ENCODE measurements around the gene PPRC1.

Gene PPRC1

DNA sequence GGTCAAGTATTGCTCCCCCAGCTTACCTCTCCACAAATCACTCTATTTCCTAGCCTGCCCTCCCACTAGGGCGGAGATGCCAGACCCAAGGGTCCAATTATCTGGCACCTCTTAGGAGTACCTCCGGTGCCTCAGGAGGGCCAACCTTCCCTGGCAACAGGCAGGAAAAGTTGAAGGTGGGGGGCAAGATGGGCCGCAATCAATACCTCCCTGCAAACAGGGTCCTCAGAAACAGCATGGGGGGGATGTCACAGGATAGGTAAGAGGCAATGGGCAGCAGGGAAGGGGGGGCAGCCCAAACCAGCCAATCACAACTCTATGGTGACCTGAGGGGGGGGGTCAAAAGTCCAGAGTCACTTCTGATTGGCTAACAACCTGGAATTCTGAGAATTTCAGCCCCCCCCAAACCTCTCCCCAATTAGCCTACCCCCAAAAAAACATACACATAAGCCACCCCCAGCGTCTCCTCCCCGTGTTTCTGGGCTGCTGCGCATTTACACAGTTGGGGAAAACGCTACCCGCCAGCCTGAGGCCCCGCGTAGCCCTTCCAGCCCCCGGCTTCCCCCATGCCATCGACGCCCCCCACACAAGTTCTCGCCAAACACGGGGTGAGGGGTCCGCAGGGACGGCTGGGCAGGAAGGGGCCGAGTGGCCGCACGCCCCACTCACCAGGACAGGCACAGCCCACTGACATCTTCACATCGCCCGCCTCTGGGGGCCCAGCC is 13.3 kb upstream of the PPRC1 start:
- peak overlapping the region; percentile 25 for H2BK12ac ChIP-seq (ENCODE audit: low read length)
- H4K91ac ChIP-seq (ENCODE audit: low read depth, low read length, poor library complexity): peak overlapping the region; percentile 75
- H3K4me3 ChIP-seq (ENCODE audit: low read length in 2 of 2): peak overlapping the region; percentile 86 to 92
- peak overlapping the region; percentile 97 for H3K14ac ChIP-seq (ENCODE audit: low read length)
- H3K23ac ChIP-seq (ENCODE audit: low read depth, low read length, poor library complexity): peak overlapping the region; percentile 94
- H2AFZ ChIP-seq (ENCODE audit: low read length): peak overlapping the region; percentile 26
- no peaks in the 10 kb centered on the region for H3K9me3 ChIP-seq (replicated peaks in 1 of 2; ENCODE audit: control insufficient read depth in 2 of 2, insufficient read depth in 1 of 2, low read depth in 1 of 2, low read length in 2 of 2)
- peak overlapping the region; percentile 99 for H2BK5ac ChIP-seq (ENCODE audit: low read length)
- peak; percentile 48 for DNase-seq (ENCODE audit: low spot score)
- no peak overlapping the region for H4K8ac ChIP-seq (ENCODE audit: low read depth, low read length)
- peak overlapping the region; percentile 59 for H2AK5ac ChIP-seq (ENCODE audit: low read depth, low read length)
- peak overlapping the region; percentile 98 for H3K27ac ChIP-seq (replicated peaks; ENCODE audit: low read length)
- WGBS, 2 donors (ENCODE audit: extremely low coverage in 2 of 2, insufficient read length in 2 of 2, insufficient replicate concordance in 1 of 2): no CpG with 5 or more reads among the region's 22 CpGs
- peak overlapping the region; percentile 99 for H3K18ac ChIP-seq (ENCODE audit: low read length)
- peak overlapping the region; percentile 98 for H3K4me2 ChIP-seq (ENCODE audit: insufficient read depth, low read length, poor library complexity, severe bottlenecking)
- H3K36me3 ChIP-seq (replicated peaks in 1 of 2; ENCODE audit: control insufficient read depth in 2 of 2, insufficient read depth in 2 of 2, low read length in 2 of 2): no peaks in the 10 kb centered on the region
- peak overlapping the region; percentile 97 for H2BK15ac ChIP-seq (ENCODE audit: low read length)
- peak overlapping the region; percentile 99 for H3K9ac ChIP-seq (ENCODE audit: low read depth, low read length, poor library complexity)
- peak overlapping the region; percentile 84 for H2BK120ac ChIP-seq (ENCODE audit: low read depth, low read length)
- no peaks in the 10 kb centered on the region for H3K27me3 ChIP-seq (ENCODE audit: control insufficient read depth in 3 of 3, insufficient read depth in 3 of 3, low read depth in 1 of 3, low read length in 3 of 3)
- H3K4ac ChIP-seq (ENCODE audit: low read length): no peak overlapping the region
- peaks cover 45 to 54% of the 10 kb centered on the region in 2 donors for H3K4me1 ChIP-seq (ENCODE audit: control insufficient read depth in 2 of 2, insufficient read depth in 1 of 2, low read depth in 1 of 2, low read length in 2 of 2)
- H3K79me1 ChIP-seq (ENCODE audit: low read depth, low read length): peaks cover 6% of the 10 kb centered on the region

DNA sequence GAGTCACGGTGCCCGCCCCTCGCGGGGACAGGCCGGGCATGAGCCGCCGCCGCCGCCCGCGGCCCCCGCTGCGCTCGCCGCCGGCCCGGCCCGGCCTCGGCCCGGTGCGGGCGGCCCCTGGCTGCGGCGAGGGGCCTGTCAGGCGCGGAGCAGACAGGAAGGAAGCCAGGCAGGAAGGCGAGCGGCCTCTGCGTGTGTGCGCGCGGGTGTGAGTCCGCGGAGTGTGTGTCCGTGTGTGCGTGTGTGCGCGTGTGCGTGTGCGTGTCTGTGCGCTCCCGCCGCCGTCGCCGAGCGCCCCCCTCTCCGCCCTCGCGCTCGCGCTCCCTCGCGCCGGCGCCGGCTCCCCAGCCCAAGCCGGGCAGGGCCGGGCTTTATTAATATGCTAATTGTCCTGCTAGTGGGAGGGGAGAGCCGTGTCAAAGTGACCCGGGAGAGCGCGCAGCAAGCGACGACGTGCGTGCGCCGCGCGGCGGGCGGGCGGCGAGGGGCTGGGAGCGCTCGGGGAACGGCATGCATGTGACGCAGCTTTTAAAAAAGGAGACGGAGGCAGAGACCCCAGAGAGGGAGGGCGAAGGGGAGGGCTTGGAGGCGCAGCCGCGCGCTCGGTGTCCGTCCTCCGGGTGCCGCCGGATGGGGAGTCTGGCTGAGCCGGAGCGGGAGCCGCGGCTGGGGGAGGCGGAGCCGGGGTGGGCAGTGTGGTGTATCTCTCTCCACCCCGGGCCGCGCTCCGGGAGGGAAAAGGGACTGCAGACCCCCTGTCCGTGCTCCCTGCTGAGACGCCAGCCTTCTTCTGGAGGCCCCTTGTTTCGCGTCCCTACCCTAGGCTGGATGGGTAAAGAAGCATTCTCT is 12.5 kb upstream of the PPRC1 start, which contains the start of gene LDB1:
LDB1 (minus strand) TSS at position 227 of the 849 bp plus-strand sequence. CDS start 258 bp downstream, outside the sequence.
- Histone ChIP-seq H3K4me2 (ENCODE audit: insufficient read depth, low read length, poor library complexity, severe bottlenecking) (peak within 1 kb of the TSS; percentile 98), H2BK5ac (ENCODE audit: low read length) (peak within 1 kb of the TSS; percentile 99), H3K14ac (ENCODE audit: low read length) (peak within 1 kb of the TSS; percentile 97), H2BK15ac (ENCODE audit: low read length) (peak within 1 kb of the TSS; percentile 97), H3K36me3 (replicated peaks in 1 of 2; ENCODE audit: control insufficient read depth in 2 of 2, insufficient read depth in 2 of 2, low read length in 2 of 2) (no peaks in the 10 kb centered on the region), H3K9me3 (replicated peaks in 1 of 2; ENCODE audit: control insufficient read depth in 2 of 2, insufficient read depth in 1 of 2, low read depth in 1 of 2, low read length in 2 of 2) (no peaks in the 10 kb centered on the region), H3K9ac (ENCODE audit: low read depth, low read length, poor library complexity) (peak within 1 kb of the TSS; percentile 99), H3K4me1 (ENCODE audit: control insufficient read depth in 2 of 2, insufficient read depth in 1 of 2, low read depth in 1 of 2, low read length in 2 of 2) (peaks cover 43 to 50% of the 10 kb centered on the region in 2 donors), H3K27ac (replicated peaks; ENCODE audit: low read length) (peak within 1 kb of the TSS; percentile 98), H3K79me1 (ENCODE audit: low read depth, low read length) (peaks cover 6% of the 10 kb centered on the region), H3K4me3 (ENCODE audit: low read length in 2 of 2) (peak within 1 kb of the TSS; percentile 86 to 92), H3K18ac (ENCODE audit: low read length) (peak within 1 kb of the TSS; percentile 99), H2AK5ac (ENCODE audit: low read depth, low read length) (peak within 1 kb of the TSS; percentile 81), H3K27me3 (ENCODE audit: control insufficient read depth in 3 of 3, insufficient read depth in 3 of 3, low read depth in 1 of 3, low read length in 3 of 3) (no peaks in the 10 kb centered on the region), H3K23ac (ENCODE audit: low read depth, low read length, poor library complexity) (peak within 1 kb of the TSS; percentile 94), H2BK120ac (ENCODE audit: low read depth, low read length) (peak within 1 kb of the TSS; percentile 89), H3K4ac (ENCODE audit: low read length) (no peak within 1 kb of the TSS), H2BK12ac (ENCODE audit: low read length) (peak within 1 kb of the TSS; percentile 25), H4K8ac (ENCODE audit: low read depth, low read length) (no peak within 1 kb of the TSS), H4K91ac (ENCODE audit: low read depth, low read length, poor library complexity) (peak within 1 kb of the TSS; percentile 75), H2AFZ (ENCODE audit: low read length) (peak within 1 kb of the TSS; percentile 89)
- no CpG with 5 or more reads among the region's 104 CpGs for WGBS, 2 donors (ENCODE audit: extremely low coverage in 2 of 2, insufficient read length in 2 of 2, insufficient replicate concordance in 1 of 2)
- peak; percentile 90 for DNase-seq (ENCODE audit: low spot score)

- peak overlapping the region; percentile 97 for H3K18ac ChIP-seq (ENCODE audit: low read length)
These were observed 11.7 kb upstream of the PPRC1 start for GRCh38 chr10:102120991-102121738.

More at GRCh38 chr10:102120991-102121738, 11.7 kb upstream of the PPRC1 start:
- Histone ChIP-seq H4K8ac (ENCODE audit: low read depth, low read length) (no peak overlapping the region), H2BK15ac (ENCODE audit: low read length) (peak overlapping the region; percentile 65), H3K36me3 (replicated peaks in 1 of 2; ENCODE audit: control insufficient read depth in 2 of 2, insufficient read depth in 2 of 2, low read length in 2 of 2) (no peaks in the 10 kb centered on the region), H3K4me3 (ENCODE audit: low read length in 2 of 2) (peak overlapping the region; percentile 86 to 92), H2BK120ac (ENCODE audit: low read depth, low read length) (peak overlapping the region; percentile 89), H3K79me1 (ENCODE audit: low read depth, low read length) (peaks cover 6% of the 10 kb centered on the region), H2AFZ (ENCODE audit: low read length) (peak overlapping the region; percentile 89), H2AK5ac (ENCODE audit: low read depth, low read length) (peak overlapping the region; percentile 29), H3K14ac (ENCODE audit: low read length) (no peak overlapping the region), H2BK12ac (ENCODE audit: low read length) (peak overlapping the region; percentile 19), H3K4me2 (ENCODE audit: insufficient read depth, low read length, poor library complexity, severe bottlenecking) (peak overlapping the region; percentile 98), H3K9ac (ENCODE audit: low read depth, low read length, poor library complexity) (peak overlapping the region; percentile 87), H3K27me3 (ENCODE audit: control insufficient read depth in 3 of 3, insufficient read depth in 3 of 3, low read depth in 1 of 3, low read length in 3 of 3) (no peaks in the 10 kb centered on the region), H3K27ac (replicated peaks; ENCODE audit: low read length) (peak overlapping the region; percentile 98), H4K91ac (ENCODE audit: low read depth, low read length, poor library complexity) (no peak overlapping the region), H2BK5ac (ENCODE audit: low read length) (peak overlapping the region; percentile 99), H3K4ac (ENCODE audit: low read length) (no peak overlapping the region), H3K23ac (ENCODE audit: low read depth, low read length, poor library complexity) (peak overlapping the region; percentile 94), H3K9me3 (replicated peaks in 1 of 2; ENCODE audit: control insufficient read depth in 2 of 2, insufficient read depth in 1 of 2, low read depth in 1 of 2, low read length in 2 of 2) (no peaks in the 10 kb centered on the region), H3K4me1 (ENCODE audit: control insufficient read depth in 2 of 2, insufficient read depth in 1 of 2, low read depth in 1 of 2, low read length in 2 of 2) (peaks cover 39 to 43% of the 10 kb centered on the region in 2 donors)
- peak; percentile 77 for DNase-seq (ENCODE audit: low spot score)
- WGBS, 2 donors (ENCODE audit: extremely low coverage in 2 of 2, insufficient read length in 2 of 2, insufficient replicate concordance in 1 of 2): no CpG with 5 or more reads among the region's 15 CpGs

Data from neuronal stem cell (in vitro differentiated cells).